22Rv1 (cell line): ENCODE data around the gene BCL11B.

Experiments
- H3K27ac ChIP-seq: fragments of 450-650 bp; 2 replicates; pipeline ENCODE4 v1.5.1; 2017
- ZFX ChIP-seq: fragments of 450-650 bp; IDR thresholded peaks from 2 replicates; pipeline ENCODE4 v1.6.1; 2017; ENCODE audit warnings: antibody characterized with exemption, borderline replicate concordance
- TF ChIP-seq, protein P1 (sequence below): fragments of 450-650 bp; IDR thresholded peaks from 2 replicates; pipeline ENCODE4 v1.5.1; 2017; ENCODE audit warnings: mild to moderate bottlenecking

BCL11B gene

DNA sequence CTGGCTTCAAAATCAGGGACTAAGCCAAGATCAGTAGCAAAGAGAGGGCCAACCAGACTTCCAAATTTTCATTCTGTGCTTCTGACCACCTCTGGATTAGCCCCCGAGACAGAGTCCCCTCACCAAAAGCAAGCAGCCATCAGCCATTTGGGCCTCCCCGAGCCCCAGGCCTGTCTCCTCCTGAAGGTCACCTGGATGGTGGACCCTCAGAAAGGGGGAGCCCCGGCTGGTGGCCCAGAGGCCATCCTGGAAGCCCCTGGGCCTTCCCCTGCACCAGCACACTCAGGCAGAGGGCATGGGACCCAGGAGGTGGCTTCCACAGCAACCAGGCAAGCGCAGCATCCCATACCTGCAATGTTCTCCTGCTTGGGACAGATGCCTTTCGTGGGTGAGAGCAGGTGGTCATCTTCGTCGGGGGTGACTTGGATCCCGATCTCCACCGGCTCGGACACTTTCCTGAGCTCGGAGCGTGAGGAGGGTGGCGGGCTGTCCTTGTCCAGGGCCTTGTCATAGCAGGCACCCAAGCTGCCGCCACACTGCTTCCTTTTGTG, 14.8 kb downstream of the BCL11B start:
- H3K27ac ChIP-seq: no peak overlapping the region
- no peak for TF ChIP-seq ZFX
- TF ChIP-seq, protein P1, sequence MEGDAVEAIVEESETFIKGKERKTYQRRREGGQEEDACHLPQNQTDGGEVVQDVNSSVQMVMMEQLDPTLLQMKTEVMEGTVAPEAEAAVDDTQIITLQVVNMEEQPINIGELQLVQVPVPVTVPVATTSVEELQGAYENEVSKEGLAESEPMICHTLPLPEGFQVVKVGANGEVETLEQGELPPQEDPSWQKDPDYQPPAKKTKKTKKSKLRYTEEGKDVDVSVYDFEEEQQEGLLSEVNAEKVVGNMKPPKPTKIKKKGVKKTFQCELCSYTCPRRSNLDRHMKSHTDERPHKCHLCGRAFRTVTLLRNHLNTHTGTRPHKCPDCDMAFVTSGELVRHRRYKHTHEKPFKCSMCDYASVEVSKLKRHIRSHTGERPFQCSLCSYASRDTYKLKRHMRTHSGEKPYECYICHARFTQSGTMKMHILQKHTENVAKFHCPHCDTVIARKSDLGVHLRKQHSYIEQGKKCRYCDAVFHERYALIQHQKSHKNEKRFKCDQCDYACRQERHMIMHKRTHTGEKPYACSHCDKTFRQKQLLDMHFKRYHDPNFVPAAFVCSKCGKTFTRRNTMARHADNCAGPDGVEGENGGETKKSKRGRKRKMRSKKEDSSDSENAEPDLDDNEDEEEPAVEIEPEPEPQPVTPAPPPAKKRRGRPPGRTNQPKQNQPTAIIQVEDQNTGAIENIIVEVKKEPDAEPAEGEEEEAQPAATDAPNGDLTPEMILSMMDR: no peak

DNA sequence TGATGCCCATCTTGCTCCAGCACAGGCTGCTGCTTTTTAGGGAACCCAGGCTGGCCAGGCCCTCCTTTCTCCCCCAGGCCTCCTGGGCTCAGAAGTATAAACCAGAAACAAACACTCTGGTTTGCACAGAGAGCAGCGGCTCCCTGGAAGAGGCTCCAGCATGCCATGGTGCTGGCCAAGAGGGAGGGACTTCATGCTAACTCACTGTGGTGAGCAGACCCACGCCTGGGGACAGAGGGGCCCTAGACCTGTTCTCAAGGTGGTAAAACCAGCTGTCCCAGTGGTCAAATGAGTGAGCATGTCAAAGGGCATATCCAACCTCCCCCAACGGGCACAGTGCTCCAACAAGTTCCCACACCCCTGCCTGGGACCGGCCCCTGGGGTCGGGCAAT, 15.5 kb downstream of the BCL11B start:
- TF ChIP-seq ZFX: no peak
- TF ChIP-seq, protein P1: no peak
- H3K27ac ChIP-seq: no peak overlapping the region

DNA sequence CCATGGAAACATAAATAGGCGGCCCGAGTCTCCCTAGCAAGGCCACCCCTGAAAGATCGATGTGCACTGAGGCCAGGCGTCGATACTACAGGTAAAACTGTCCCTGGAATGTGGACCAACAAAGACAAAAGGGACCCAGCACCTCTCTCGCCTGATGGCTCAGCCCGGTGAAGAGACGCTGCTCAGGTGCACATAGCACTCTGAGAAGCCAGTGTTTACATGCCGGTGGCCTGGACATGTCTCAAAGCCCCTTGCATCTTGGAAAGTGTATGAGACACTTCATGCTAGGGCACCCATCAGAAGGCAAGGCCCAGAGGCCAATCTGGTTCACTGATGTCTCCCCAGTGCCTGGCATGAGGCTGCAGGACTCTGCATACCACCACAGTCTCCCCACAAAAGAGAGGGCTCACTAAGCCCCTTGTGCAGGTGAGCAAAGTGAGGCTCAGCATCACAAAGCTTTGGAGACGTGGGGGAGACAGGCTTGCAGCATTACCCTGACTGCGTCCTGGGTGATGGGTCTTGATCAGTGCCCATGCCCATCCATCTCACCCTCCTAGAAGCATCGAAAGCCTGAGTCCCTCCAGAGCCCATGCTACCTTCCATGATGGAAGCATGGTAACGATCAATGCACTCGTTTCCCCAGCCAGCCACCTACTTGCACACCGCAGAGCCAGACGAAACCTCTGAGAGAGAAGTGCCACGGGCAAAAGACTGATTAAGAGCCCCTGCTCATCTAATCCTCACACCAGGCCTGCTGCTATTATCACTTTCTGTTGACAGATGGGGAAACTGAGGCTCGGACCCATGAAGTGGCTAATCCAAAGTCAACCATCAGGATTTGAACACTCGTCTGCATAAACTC, 16.1 kb downstream of the BCL11B start:
- H3K27ac ChIP-seq: no peak overlapping the region

DNA sequence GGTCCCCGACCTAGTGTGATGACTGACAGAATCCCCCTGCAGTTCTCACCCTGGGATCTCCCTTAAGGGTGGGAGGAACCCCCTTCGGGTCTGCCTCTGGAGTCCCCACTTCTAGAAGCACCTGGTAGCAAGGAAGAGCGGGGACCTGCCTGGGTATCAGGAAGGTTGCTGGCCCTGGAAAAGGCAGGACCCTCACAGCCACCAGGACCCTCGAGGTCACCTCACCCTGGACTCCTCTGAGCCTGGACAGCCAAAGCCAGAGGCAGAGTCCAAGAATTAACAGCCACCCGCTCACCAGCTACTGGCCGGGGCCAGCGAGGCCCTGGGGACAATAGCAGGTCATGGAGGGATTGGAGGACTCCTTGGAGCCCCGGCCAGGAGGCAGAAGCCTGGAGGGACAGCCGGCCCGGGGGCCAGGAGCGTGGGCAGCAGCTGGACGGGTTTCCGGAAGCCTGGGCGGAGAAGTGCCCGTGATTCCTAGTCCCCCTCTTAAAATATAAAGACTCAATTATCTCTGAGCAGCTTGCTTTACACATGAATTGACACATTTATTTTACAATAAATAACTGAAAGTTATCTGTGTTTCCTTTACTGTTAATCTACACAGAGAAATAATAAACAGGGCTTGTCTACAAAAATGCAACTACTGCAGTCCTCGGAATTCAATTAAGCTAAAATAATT, 17.5 kb downstream of the BCL11B start:
- H3K27ac ChIP-seq: no peak overlapping the region
- TF ChIP-seq, protein P1: no peak
- TF ChIP-seq ZFX: no peak

More for the DNA sequence above, 16.1 kb downstream of the BCL11B start:
- no peak for TF ChIP-seq ZFX
- TF ChIP-seq, protein P1: no peak

DNA sequence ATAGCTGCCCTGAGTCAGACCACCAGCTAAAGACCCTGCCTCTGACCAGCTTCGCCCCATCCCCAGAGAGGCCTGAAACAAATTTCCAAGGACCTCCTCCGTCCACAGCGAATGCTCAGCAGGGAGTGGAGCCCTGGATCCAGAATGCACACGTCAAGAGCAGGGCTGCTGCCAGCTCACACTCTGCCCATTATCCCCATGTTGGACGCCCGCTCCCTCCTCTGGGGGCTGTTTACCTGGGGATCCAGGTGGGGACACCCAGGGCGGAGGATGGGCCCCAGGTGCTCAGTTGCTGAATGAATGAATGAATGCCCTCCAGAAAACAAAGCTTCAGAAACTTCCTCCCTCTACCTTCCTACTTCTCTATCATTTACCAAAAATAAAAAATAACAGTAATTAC, 18.1 kb downstream of the BCL11B start:
- TF ChIP-seq, protein P1: no peak
- no peak for TF ChIP-seq ZFX
- H3K27ac ChIP-seq: no peak overlapping the region

DNA sequence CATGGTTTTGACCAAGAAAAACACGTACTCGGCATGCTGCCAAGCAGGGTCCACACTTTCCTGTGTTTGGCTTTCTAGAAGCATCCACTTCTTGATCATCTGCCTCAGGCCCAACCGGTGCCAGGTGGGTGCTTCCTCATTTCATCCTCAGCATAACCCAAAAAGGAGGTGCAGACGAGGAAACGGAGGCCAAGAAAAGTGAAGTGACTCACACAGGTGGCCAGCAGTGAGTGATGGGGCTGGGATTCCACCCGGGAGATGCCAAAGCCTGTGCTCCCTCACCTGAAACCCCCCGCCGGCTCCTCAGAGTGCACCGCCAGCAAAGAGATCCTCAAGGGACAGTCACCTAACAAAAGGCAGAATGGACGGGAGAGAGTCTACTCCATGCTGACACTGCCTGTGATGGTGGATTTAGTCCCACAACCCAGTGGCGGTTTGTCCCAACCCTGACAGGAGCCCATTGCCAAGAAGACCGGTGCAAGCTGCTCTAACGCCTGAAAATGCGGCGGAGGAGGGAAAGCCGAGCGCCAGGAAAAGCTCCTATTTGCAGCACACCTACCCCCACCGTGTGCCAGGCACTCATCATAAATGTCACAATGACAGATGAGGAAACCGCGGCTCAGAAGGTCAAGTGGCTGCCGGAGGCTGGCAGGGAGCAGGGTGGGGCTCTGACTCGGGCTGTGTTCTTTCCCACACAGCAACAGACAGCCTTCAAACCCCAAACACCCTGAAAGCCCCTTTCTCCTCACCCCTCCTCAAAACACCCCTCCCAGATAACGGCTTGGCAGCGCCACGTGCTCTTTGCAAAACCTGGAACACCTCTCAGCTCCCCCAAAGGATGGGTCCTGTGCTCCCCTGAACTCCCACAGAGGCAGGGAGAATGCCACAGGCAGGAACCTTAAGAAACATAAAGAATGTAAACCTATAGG, 18.8 kb downstream of the BCL11B start:
- TF ChIP-seq ZFX: no peak
- TF ChIP-seq, protein P1: no peak
- H3K27ac ChIP-seq: no peak overlapping the region
